NCI-H82 (cell line): ENCODE data around the gene PRKN.

Experiments
- DNase-seq: peaks from one replicate; lab custom pipeline; 2025; lab: John Stamatoyannopoulos, UW

The PRKN gene

GRCh38 chr6:162123797-162124196, 603.8 kb downstream of the PRKN start:
- peak; percentile 22 for DNase-seq

DNA sequence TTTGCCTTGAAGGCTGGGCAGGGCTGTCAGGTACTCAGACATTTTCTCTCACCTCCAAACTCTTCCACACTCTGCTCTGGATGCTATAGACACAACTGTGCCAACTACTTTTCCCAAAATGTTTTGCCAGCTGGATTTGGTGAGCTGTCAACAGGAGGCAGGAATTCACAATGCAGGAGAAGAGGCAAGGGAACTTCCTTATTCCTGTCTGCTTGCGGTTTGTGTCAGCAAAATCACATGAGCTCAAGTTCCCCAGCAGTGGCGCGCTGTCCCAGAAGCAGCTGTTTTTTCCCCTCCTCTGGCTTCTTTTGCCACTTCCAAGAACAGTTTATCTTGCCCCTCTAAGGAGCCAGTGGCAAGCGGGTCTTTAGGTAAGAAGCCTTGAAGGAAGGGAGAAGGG, 608.2 kb downstream of the PRKN start:
- no peak for DNase-seq

DNA sequence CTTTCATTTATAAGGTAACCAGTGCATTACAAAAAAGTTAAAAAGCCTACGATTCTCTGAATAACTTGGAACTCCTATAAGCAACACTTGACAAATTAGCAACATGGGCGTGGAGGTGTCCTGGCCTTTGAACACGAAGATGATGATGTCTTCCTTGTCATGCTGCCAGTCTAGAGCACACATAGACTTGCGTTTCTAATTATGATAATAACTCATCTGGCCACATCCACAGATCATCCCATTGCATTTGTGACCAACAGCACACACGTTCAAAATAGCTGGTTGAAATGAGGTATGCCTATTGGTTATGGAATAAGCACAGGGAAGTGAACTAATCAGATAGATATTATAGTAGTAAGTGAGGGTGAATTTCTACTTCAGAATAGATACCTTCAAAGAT, 608.9 kb downstream of the PRKN start:
- no peak for DNase-seq

- peak; percentile 19 for DNase-seq
Measured at GRCh38 chr6:162116902-162117525, 610.6 kb downstream of the PRKN start.

GRCh38 chr6:162109480-162110050, 618.0 kb downstream of the PRKN start:
- no peak for DNase-seq

- no peak for DNase-seq
Measured at GRCh38 chr6:162108041-162108440, 619.5 kb downstream of the PRKN start.

DNA sequence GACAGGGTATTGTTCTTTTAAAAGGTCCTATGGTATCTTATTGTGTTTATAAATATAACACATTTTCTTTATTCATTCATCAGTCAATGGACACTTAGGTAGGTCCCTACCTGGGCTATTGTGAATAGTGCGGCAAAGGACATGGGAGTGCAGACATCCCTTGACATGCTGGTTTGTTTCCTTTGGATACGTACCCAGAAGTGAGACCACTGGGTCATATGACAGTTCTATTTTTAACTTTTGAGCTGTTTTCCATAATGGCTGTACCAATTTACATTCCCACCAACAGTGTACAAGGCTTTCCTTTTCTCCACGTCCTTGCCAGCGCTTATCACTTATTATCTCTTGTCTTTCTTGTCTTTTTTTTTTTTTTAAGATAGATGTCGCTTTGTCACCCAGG, 627.5 kb downstream of the PRKN start:
- DNase-seq: no peak

GRCh38 chr6:162099685-162100084, 627.9 kb downstream of the PRKN start:
- DNase-seq: no peak

- no peak for DNase-seq
Measured at GRCh38 chr6:162092816-162093502, 634.6 kb downstream of the PRKN start.

DNA sequence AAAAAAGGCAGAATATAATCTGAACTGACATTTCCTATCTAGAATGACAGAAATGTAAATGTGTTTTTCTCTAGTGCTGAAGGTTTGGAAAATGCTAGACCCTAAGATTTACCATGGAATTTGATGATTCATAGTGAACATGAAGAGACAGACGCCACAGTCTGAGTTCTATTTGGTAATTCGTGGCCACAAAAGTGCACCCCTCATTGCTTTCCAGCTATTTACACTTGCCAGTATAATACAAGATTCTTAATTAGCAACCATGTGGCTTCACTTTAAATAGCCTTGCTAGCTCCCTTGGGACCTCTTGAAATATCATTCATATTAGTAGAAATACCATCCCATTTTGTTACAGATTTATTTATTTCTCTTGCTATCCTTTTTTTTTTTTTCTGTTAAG, 636.8 kb downstream of the PRKN start:
- no peak for DNase-seq

- DNase-seq: no peak
Measured at GRCh38 chr6:162088091-162088490, 639.5 kb downstream of the PRKN start.

GRCh38 chr6:162085561-162085960, 642.0 kb downstream of the PRKN start:
- DNase-seq: no peak

- no peak for DNase-seq
Measured at GRCh38 chr6:162082520-162082919, 645.0 kb downstream of the PRKN start.

DNA sequence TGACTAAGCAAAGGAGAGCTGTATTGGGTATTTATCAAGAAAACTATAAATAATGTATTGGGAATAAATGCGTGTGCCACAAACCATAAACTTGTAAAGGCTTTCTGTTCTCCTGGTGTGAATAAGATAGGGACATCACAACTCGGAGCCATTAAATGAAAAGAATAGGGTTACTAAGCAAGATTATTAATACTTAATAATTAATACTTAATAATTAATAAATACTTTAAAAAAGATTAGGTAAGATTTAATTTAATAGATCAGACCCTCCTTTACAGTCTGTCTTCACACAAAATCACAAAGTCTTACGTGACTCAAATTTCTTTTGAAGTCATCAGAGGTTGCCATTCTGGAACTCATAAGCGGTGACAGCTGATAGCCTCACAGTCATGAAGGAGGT, 648.9 kb downstream of the PRKN start:
- DNase-seq: no peak

DNA sequence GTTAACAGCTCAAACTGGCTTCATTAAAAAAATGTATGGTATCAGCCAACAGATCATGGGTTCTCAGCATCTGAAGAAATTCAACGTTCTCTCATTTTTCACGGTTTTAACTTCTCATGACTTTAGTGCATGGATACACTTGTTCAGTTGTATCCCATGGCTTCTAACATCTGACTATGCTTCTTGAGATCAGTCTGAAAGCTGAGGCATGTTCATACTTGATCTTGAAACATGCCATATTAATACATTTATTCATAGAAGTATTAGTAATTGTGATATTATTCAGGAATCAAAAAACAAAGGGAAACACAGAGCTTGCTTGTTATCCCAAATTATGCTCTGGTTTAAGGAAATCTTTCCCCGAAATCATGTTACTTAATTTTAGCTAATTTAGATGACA, 649.4 kb downstream of the PRKN start:
- DNase-seq: no peak

DNA sequence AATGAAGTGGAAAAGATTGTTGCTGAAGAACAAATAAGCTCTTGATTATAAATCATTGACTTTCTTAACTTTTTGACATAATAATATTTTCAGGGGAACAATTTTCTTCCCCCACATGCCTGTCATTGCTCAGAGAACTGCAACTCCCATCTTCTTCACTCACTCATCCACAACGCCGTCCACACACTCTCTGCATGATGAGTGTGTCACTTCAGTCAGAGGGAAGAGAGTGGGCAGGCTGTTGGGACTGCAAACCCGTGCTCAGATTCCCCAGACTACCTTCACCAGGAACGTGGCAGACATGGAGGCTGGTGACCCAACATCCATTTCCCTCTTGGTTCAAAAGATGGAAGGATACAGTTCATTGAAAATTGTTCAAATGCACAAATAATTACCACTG, 650.8 kb downstream of the PRKN start:
- no peak for DNase-seq

GRCh38 chr6:162074641-162075275, 652.8 kb downstream of the PRKN start:
- no peak for DNase-seq

GRCh38 chr6:162070639-162071038, 656.9 kb downstream of the PRKN start:
- DNase-seq: no peak

DNA sequence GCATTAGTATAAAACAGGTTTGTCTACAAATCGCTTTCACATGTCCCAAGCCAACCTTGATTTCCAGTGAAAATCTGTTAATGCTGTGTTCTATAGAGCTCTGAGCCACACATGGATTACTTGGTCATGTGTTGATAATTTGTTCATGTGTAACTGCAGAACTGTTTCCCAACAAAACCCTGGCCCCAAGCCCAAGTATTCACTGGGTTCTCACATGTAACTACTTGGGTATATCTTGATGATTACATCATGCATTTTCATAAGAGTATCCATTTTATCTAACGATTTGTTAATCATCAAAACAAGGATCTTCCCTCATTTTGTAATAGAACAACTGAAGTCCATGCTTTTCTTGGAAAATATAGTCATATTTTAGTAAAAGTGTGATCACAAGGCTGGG, 657.6 kb downstream of the PRKN start:
- DNase-seq: no peak

DNA sequence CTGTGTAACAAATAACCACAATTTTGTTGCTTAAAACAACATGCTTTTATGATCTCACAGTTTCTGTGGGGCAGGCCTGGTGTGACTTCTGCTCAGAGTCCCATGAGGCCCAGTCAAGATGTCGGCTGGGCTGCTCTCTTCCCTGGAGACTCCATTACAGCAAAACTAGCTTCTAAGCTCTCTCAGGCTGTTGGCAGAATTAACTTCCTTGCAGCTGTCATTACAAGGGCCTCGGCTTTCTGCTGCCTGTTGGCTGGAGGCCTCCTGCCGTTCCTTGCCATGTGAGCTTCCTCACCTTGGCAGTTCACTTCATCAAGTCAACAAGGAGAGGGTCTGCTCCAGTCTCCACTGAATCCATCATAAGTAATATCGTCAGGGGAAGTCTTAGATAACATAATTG, 659.2 kb downstream of the PRKN start:
- DNase-seq: peak; percentile 14

DNA sequence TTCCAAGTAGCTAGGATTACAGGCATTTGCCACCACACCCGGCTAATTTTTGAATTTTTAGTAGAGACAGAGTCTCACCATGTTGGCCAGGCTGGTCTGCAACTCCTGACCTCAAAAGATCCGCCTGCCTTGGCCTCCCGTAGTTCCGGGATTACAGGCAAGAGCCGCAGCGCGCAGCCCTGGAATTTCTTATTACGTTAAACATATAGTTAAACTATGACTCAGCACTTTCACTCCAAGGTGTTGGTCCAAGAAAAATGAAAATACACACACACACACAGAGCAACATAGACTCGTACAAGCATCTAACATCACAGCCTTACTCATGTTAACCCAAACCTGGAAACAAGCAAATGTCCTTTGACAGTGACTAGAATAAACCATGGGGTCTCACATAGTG, 663.9 kb downstream of the PRKN start:
- DNase-seq: no peak

DNA sequence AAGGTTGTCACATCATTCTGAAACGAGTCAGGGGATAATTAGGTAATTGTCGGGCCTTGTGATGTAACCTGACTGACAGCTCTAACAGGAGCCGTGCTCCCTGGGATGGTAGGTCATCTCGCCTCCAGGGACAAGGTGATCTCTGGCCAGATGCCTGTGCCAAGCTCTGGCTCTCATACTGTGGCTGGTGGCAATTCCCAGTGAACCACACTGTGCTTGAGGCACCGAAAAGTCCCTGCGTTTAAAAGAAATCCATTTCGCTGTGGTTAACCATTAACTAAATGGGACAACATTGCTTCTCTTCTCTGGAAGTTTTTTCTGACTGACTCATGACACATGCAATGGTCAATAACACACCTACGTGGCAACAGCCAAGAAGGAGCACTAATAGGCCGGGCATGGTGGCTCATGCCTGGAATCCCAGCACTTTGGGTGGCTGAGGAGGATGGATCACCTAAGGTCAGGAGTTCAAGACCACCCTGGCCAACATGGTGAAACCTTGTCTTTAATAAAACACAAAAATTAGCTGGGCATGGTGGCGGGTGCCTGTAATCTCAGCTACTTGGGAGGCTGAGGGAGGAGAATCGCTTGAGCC, 669.2 kb downstream of the PRKN start:
- no peak for DNase-seq

- DNase-seq: peak; percentile 5
Measured at GRCh38 chr6:162056745-162057144, 670.8 kb downstream of the PRKN start.
